H1 (cell line): Measurements from ENCODE around the gene ALPI. TPM values are rescaled to one million over a fixed set of nuclear protein-coding genes. Genes with fewer than 3 reads are reported as not detected.

Experiments
- CTCF ChIA-PET: fragments of 300-600 bp; sonication (Branson Sonifier 250); formaldehyde crosslinking; loops from one replicate; lab custom pipeline; 2021; ENCODE audit not compliant: partially characterized antibody; lab: Charles Lee
- POLR2A ChIA-PET: fragments of 300-600 bp; sonication (Branson Sonifier 250); formaldehyde crosslinking; loops from one replicate; lab custom pipeline; 2021; ENCODE audit warnings: inconsistent platforms; ENCODE audit not compliant: partially characterized antibody; lab: Charles Lee
- DNase-seq, 2 experiments: peaks; one replicate each; pipeline versions ENCODE4 v3.0.0 to v3.0.0-alpha.2; 2010 to 2022; ENCODE audit warnings: low spot score in 2 of 2, low read depth in 1 of 2, mixed read lengths in 1 of 2
- FAIRE-seq: peaks from 2 replicates; lab custom pipeline; 2011; peaks lifted over from hg19 to GRCh38; lab: Jason Lieb, UNC
- H2AFZ ChIP-seq: 2 replicates; pipeline ENCODE4 v1.8.1; 2012; ENCODE audit warnings: low read length, inconsistent platforms
- H2AK5ac ChIP-seq: 2 replicates; pipeline ENCODE4 v1.6.1; 2013; ENCODE audit warnings: low read depth, low read length
- H2BK120ac ChIP-seq: replicated peaks from 2 replicates; pipeline ENCODE3; 2013; ENCODE audit warnings: low read depth, low read length, inconsistent platforms
- H2BK12ac ChIP-seq: 2 replicates; pipeline ENCODE4 v1.6.1; 2013; ENCODE audit warnings: low read depth, low read length
- H2BK15ac ChIP-seq: 2 replicates; pipeline ENCODE4 v1.6.1; 2013; ENCODE audit warnings: low read length
- H2BK20ac ChIP-seq: 2 replicates; pipeline ENCODE4 v1.6.1; 2013; ENCODE audit warnings: low read length
- H2BK5ac ChIP-seq: 2 replicates; pipeline ENCODE4 v1.6.1; 2013; ENCODE audit warnings: low read depth, low read length
- H3K14ac ChIP-seq: 2 replicates; pipeline ENCODE4 v1.6.1; 2013; ENCODE audit warnings: inconsistent platforms; ENCODE audit not compliant: insufficient read length
- H3K18ac ChIP-seq: 2 replicates; pipeline ENCODE4 v1.6.1; 2013; ENCODE audit warnings: low read length; ENCODE audit errors: extremely low read depth
- H3K23ac ChIP-seq: 2 replicates; pipeline ENCODE4 v1.6.1; 2013; ENCODE audit warnings: inconsistent platforms; ENCODE audit not compliant: insufficient read length
- H3K23me2 ChIP-seq: 2 replicates; pipeline ENCODE4 v1.6.1; 2013; ENCODE audit warnings: low read depth, low read length
- H3K27ac ChIP-seq: 2 replicates; pipeline ENCODE4 v1.6.1; 2011; ENCODE audit warnings: low read depth, low read length, inconsistent platforms
- H3K27me3 ChIP-seq, 4 experiments: replicated peaks in 1 of 4; 1 replicate in 1 of 4; 2 replicates in 3 of 4; pipeline versions ENCODE4 v1.6.1 to v1.8.1; 2011 to 2013; ENCODE audit warnings: low read length in 3 of 4, mild to moderate bottlenecking in 3 of 4, inconsistent platforms in 2 of 4, mixed read lengths in 2 of 4, moderate library complexity in 1 of 4; ENCODE audit not compliant: control insufficient read depth in 3 of 4, insufficient read depth in 3 of 4; ENCODE audit errors: extremely low read depth in 1 of 4
- H3K36me3 ChIP-seq, 4 experiments: 2 replicates each; pipeline versions ENCODE4 v1.6.1 to v1.8.1; 2011 to 2013; ENCODE audit warnings: mild to moderate bottlenecking in 4 of 4, low read length in 3 of 4, moderate library complexity in 2 of 4, control low read depth in 1 of 4, inconsistent platforms in 1 of 4; ENCODE audit not compliant: insufficient read depth in 4 of 4, control insufficient read depth in 2 of 4
- H3K4ac ChIP-seq: replicated peaks from 2 replicates; pipeline ENCODE3; 2013; ENCODE audit warnings: low read length, low read depth, mixed read lengths, inconsistent platforms; ENCODE audit not compliant: insufficient read length
- H3K4me1 ChIP-seq, 4 experiments: replicated peaks in 1 of 4; 1 replicate in 1 of 4; 2 replicates in 3 of 4; pipeline versions ENCODE4 v1.6.1 to v1.8.1; 2011 to 2013; ENCODE audit warnings: low read length in 3 of 4, inconsistent platforms in 2 of 4, mixed read lengths in 1 of 4; ENCODE audit not compliant: insufficient read depth in 4 of 4, control insufficient read depth in 3 of 4
- H3K4me2 ChIP-seq, 2 experiments: 2 replicates each; pipeline versions ENCODE4 v1.6.1 to v1.8.1; 2011 to 2013; ENCODE audit warnings: low read depth in 2 of 2, low read length in 2 of 2, control low read depth in 1 of 2, inconsistent platforms in 1 of 2, mild to moderate bottlenecking in 1 of 2; ENCODE audit not compliant: insufficient read depth in 1 of 2
- H3K4me3 ChIP-seq, 4 experiments: fragments of 200-600, 300-600 bp in 1 of 4; sonication (generic), shearing (Covaris generic), sonication (Bioruptor Twin) in 1 of 4; 2 replicates each; pipeline versions ENCODE4 v1.5.1 to v1.8.1; 2011 to 2016; ENCODE audit warnings: low read length in 4 of 4, low read depth in 3 of 4, control low read depth in 2 of 4, inconsistent platforms in 2 of 4, mild to moderate bottlenecking in 2 of 4, mixed read lengths in 1 of 4, moderate library complexity in 1 of 4; ENCODE audit not compliant: insufficient read depth in 2 of 4; ENCODE audit errors: extremely low read depth in 1 of 4
- H3K56ac ChIP-seq: replicated peaks from 2 replicates; pipeline ENCODE3; 2013; ENCODE audit warnings: low read depth, mild to moderate bottlenecking, mixed read lengths, low read length, inconsistent platforms; ENCODE audit not compliant: insufficient read length
- H3K79me1 ChIP-seq: 2 replicates; pipeline ENCODE4 v1.6.1; 2013; ENCODE audit warnings: low read depth, low read length, control low read depth
- H3K79me2 ChIP-seq, 2 experiments: 2 replicates each; pipeline versions ENCODE4 v1.6.1 to v1.8.1; 2012 to 2013; ENCODE audit warnings: low read length in 2 of 2, mild to moderate bottlenecking in 2 of 2, inconsistent platforms in 1 of 2; ENCODE audit not compliant: insufficient read depth in 2 of 2, control insufficient read depth in 1 of 2
- H3K9ac ChIP-seq, 4 experiments: replicated peaks in 1 of 4; 1 replicate in 1 of 4; 2 replicates in 3 of 4; pipeline versions ENCODE4 v1.6.1 to v1.8.1; 2011 to 2013; ENCODE audit warnings: low read depth in 3 of 4, low read length in 3 of 4, control low read depth in 2 of 4, mild to moderate bottlenecking in 2 of 4, moderate library complexity in 2 of 4, inconsistent platforms in 1 of 4; ENCODE audit errors: extremely low read depth in 1 of 4
- H3K9me3 ChIP-seq, 2 experiments: 2 replicates each; pipeline versions ENCODE4 v1.6.1 to v1.8.1; 2012 to 2013; ENCODE audit warnings: mild to moderate bottlenecking in 2 of 2, moderate library complexity in 2 of 2, control low read depth in 1 of 2, inconsistent platforms in 1 of 2, low read depth in 1 of 2, low read length in 1 of 2, mixed read lengths in 1 of 2; ENCODE audit not compliant: insufficient read depth in 2 of 2
- H4K20me1 ChIP-seq, 2 experiments: replicated peaks in 1 of 2; 2 replicates each; pipeline versions ENCODE3 to v1.8.1; 2011 to 2013; ENCODE audit warnings: inconsistent platforms in 2 of 2, low read length in 2 of 2, mild to moderate bottlenecking in 1 of 2; ENCODE audit not compliant: insufficient read depth in 2 of 2, control insufficient read depth in 1 of 2
- H4K5ac ChIP-seq: 2 replicates; pipeline ENCODE4 v1.6.1; 2013; ENCODE audit warnings: low read length, low read depth, mixed read lengths, inconsistent platforms; ENCODE audit not compliant: insufficient read length
- H4K8ac ChIP-seq: 2 replicates; pipeline ENCODE4 v1.8.0; 2013; ENCODE audit warnings: mild to moderate bottlenecking, moderate library complexity, low read length, inconsistent platforms; ENCODE audit not compliant: insufficient read depth; ENCODE audit errors: extremely low read depth
- H4K91ac ChIP-seq: replicated peaks from 2 replicates; pipeline ENCODE3; 2013; ENCODE audit warnings: low read length, mixed read lengths, inconsistent platforms; ENCODE audit not compliant: insufficient read length
- BCL11A ChIP-seq, 2 experiments: IDR thresholded peaks; one replicate each; pipeline ENCODE4 v1.6.1; 2011; ENCODE audit warnings: low read depth in 2 of 2, low read length in 2 of 2, mild to moderate bottlenecking in 2 of 2
- CTBP2 ChIP-seq: IDR thresholded peaks from 2 replicates; pipeline ENCODE4 v1.7.0; 2011; ENCODE audit warnings: borderline replicate concordance, mild to moderate bottlenecking, moderate library complexity, mixed read lengths, low read length; ENCODE audit not compliant: insufficient read depth, insufficient read length
- KDM1A ChIP-seq: fragments of 200-600, 300-600 bp; sonication (generic); IDR thresholded peaks from 2 replicates; pipeline ENCODE4 v1.7.1; 2016; ENCODE audit warnings: mild to moderate bottlenecking, low read length, borderline replicate concordance
- RAD21 ChIP-seq, 2 experiments: IDR thresholded peaks in 1 of 2; conservative IDR thresholded peaks in 1 of 2; 2 replicates each; pipeline ENCODE4 v1.6.1; 2011; ENCODE audit warnings: low read depth in 2 of 2, low read length in 2 of 2, improper control_type of control experiment in 1 of 2, inconsistent platforms in 1 of 2, mild to moderate bottlenecking in 1 of 2, moderate library complexity in 1 of 2
- RXRA ChIP-seq: IDR thresholded peaks from 2 replicates; pipeline ENCODE4 v1.6.1; 2011; ENCODE audit warnings: low read depth, mild to moderate bottlenecking, low read length, moderate library complexity; ENCODE audit not compliant: insufficient read depth
- SIN3A ChIP-seq, 2 experiments: IDR thresholded peaks in 1 of 2; conservative IDR thresholded peaks in 1 of 2; 2 replicates each; pipeline ENCODE4 v1.6.1; 2011 to 2012; ENCODE audit warnings: low read length in 2 of 2, improper control_type of control experiment in 1 of 2, low read depth in 1 of 2, mild to moderate bottlenecking in 1 of 2
- SIRT6 ChIP-seq: IDR thresholded peaks from one replicate; pipeline ENCODE4 v1.7.1; 2012; ENCODE audit warnings: low read length, inconsistent platforms
- SP1 ChIP-seq: IDR thresholded peaks from 2 replicates; pipeline ENCODE4 v1.6.1; 2011; ENCODE audit warnings: low read depth, low read length
- YY1 ChIP-seq: IDR thresholded peaks from 2 replicates; pipeline ENCODE4 v1.6.1; 2011; ENCODE audit warnings: low read depth, mild to moderate bottlenecking, low read length
- ZNF274 ChIP-seq: IDR thresholded peaks from 2 replicates; pipeline ENCODE4 v1.7.0; 2012; ENCODE audit warnings: low read length, borderline replicate concordance; ENCODE audit errors: extremely low read depth
- WGBS, 2 experiments: shearing (Covaris generic) in 1 of 2; methylation state at CpG; one replicate each; pipeline versions ENCODE4 v1.1.6 to v1.1.7; 2013 to 2015; ENCODE audit warnings: low lambda C conversion rate in 2 of 2, mixed read lengths in 2 of 2, inconsistent platforms in 1 of 2, low coverage in 1 of 2, missing lambda C conversion rate in 1 of 2; ENCODE audit not compliant: insufficient replicate concordance in 2 of 2, insufficient coverage in 1 of 2, insufficient read length in 1 of 2; ENCODE audit errors: extremely low coverage in 1 of 2, missing lambda C conversion rate in 1 of 2; 5-methylcytosine and 5-hydroxymethylcytosine counted together
- polyA plus RNA-seq, 7 experiments: library from polyadenylated mRNA; depleted of rRNA in 3 of 7; stranded (reverse) in 5 of 7; unstranded in 2 of 7; fragments of >200 nt in 5 of 7; fragments of 200-250 nt in 2 of 7; gene quantifications; 1 replicate in 5 of 7; 2 replicates in 1 of 7; 4 replicates in 1 of 7; pipeline versions ENCODE4 v1.2.1 to v1.2.3, GENCODE V29; 2011 to 2013; ENCODE audit warnings: missing spikeins in 2 of 7, mixed read lengths in 2 of 7
- total RNA-seq: library from RNA; stranded (reverse); fragmentation: NEBNext Ultra II Directional; extraction: Animal tissue kit (Norgen Biotek cat#: 25700); gene quantifications from 2 replicates; pipeline ENCODE4 v1.2.1, GENCODE V29; 2021
- TF ChIP-seq, protein P1 (sequence below): IDR thresholded peaks from 2 replicates; pipeline ENCODE4 v1.6.1; 2011; ENCODE audit warnings: low read length, improper control_type of control experiment

ALPI gene
- total and polyA plus RNA-seq, 2 of the 8 experiments (the other 6 are each of a cell fraction or from before 2014, with no cell fraction given): not detected

DNA sequence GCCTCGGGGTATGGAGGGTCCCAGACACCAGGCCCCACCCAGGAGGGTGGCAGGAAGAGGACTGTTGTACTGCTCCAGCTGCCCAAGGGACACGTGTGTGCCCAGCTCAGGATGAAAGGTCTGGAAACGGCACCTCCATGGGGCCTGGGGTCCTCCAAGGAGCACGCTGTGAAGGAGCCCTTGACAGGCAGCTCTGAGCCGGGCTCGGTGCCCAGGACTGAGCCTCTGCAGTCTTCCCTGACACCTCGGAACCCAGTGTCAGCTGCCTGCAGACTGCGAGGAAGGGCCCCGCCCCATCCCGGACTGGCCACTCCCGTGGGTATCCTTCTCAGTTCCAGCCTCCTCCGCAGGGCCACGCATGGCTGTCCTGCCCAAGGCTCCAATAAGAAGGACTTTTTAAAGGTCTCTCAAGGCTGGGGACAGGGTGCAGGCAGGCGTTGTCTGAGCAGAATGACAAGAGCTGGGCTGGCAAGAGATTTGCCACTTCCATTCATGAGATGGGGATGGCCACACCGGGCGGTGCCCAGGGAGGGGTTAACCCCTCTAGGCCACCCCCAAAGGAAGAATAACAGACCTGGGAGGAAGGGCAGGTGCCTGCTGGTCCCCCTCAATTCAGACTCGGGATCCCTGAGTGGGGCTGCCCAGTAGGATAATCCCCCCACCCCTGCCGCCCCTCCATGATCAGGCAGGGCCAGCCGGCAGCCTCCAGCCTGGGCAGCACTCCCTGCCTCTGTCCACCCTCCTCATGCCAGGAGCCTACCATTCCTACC lies 22.8 kb downstream of the ALPI start:
- H2BK15ac ChIP-seq: no peak overlapping the region
- H3K4me1 ChIP-seq: no peaks in the 10 kb centered on the region; a peak in 1 of 7 replicates
- peaks cover 0 to 4% (median 0%) of the 10 kb centered on the region in 4 experiments; a peak in 3 of 7 replicates for H3K27me3 ChIP-seq
- 91% methylated on average over 18 of the region's 19 CpGs; no CpG with 5 or more reads in 1 of the 2 experiments for WGBS, 2 experiments
- H3K4me2 ChIP-seq: no peak overlapping the region
- H3K36me3 ChIP-seq: no peaks in the 10 kb centered on the region
- H3K23ac ChIP-seq: no peak overlapping the region
- no peak overlapping the region for H2BK12ac ChIP-seq
- H3K9ac ChIP-seq: no peak overlapping the region
- H3K56ac ChIP-seq: no peak overlapping the region
- H3K14ac ChIP-seq: no peak overlapping the region
- no peaks in the 10 kb centered on the region for H3K23me2 ChIP-seq
- H3K9me3 ChIP-seq: no peaks in the 10 kb centered on the region
- DNase-seq (no peak), FAIRE-seq (no peak)
- H4K20me1 ChIP-seq: peaks cover 2 to 5% of the 10 kb centered on the region in 2 experiments
- no peak overlapping the region for H3K4ac ChIP-seq
- no peak overlapping the region for H2BK120ac ChIP-seq
- no peaks in the 10 kb centered on the region for H3K79me1 ChIP-seq
- no peaks in the 10 kb centered on the region for H3K79me2 ChIP-seq
- no peak overlapping the region for H2AFZ ChIP-seq
- no peak overlapping the region for H4K5ac ChIP-seq
- no peak overlapping the region for H2AK5ac ChIP-seq
- no peak overlapping the region for H2BK5ac ChIP-seq
- no peak overlapping the region for H2BK20ac ChIP-seq
- H4K8ac ChIP-seq: no peak overlapping the region
- POLR2A ChIA-PET: no interaction called here
- no peak overlapping the region for H3K18ac ChIP-seq
- no peak overlapping the region for H3K4me3 ChIP-seq
- no peak overlapping the region for H4K91ac ChIP-seq
- CTCF ChIA-PET: interaction anchor here (0.5 to 6.2 kb wide), 6 partner anchors 13 to 503 kb away, joined by 3 to 66 read pairs (median 4); no protein-coding TSS in a partner anchor
- H3K27ac ChIP-seq: no peak overlapping the region
- no peak for TF ChIP-seq SIN3A (conservative IDR thresholded peaks at IDR 0.05 in 1 of 2, IDR thresholded peaks at IDR 0.05 in 1 of 2; ENCODE audit: low read depth in 1 of 2, low read length in 2 of 2)
- no peak for TF ChIP-seq RAD21 (IDR thresholded peaks at IDR 0.05 in 1 of 2, conservative IDR thresholded peaks at IDR 0.05 in 1 of 2; ENCODE audit: low read depth in 2 of 2, low read length in 2 of 2)
- no peak for TF ChIP-seq SP1
- TF ChIP-seq RXRA: no peak
- no peak for TF ChIP-seq SIRT6
- TF ChIP-seq, protein P1, sequence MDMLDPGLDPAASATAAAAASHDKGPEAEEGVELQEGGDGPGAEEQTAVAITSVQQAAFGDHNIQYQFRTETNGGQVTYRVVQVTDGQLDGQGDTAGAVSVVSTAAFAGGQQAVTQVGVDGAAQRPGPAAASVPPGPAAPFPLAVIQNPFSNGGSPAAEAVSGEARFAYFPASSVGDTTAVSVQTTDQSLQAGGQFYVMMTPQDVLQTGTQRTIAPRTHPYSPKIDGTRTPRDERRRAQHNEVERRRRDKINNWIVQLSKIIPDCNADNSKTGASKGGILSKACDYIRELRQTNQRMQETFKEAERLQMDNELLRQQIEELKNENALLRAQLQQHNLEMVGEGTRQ: no peak
- TF ChIP-seq BCL11A (IDR thresholded peaks at IDR 0.05; ENCODE audit: low read depth in 2 of 2, low read length in 2 of 2): no peak
- TF ChIP-seq YY1: no peak
- no peak for TF ChIP-seq ZNF274
- TF ChIP-seq CTBP2: no peak
- TF ChIP-seq KDM1A: no peak
